WTC11 (cell line): ENCODE results near the gene ERC1. TPM values are rescaled to one million over a fixed set of nuclear protein-coding genes. Genes with fewer than 3 reads are reported as not detected.

Source experiments
- ETV6 ChIP-seq: sonication (generic); formaldehyde crosslinking; IDR thresholded peaks from 2 replicates; pipeline ENCODE4 v1.8.1; 2022; ENCODE audit warnings: mild to moderate bottlenecking, missing genetic modification reagents
- FOXP1 ChIP-seq: sonication (generic); formaldehyde crosslinking; IDR thresholded peaks from 2 replicates; pipeline ENCODE4 v1.8.0; 2022; ENCODE audit warnings: missing genetic modification reagents, mild to moderate bottlenecking, moderate library complexity, borderline replicate concordance
- GRHL2 ChIP-seq: fragments of 250-450 bp; sonication (Bioruptor Pico); IDR thresholded peaks from 2 replicates; pipeline ENCODE4 v1.8.0; 2022; ENCODE audit warnings: mild to moderate bottlenecking, moderate library complexity; ENCODE audit not compliant: insufficient replicate concordance, severe bottlenecking
- TCF7 ChIP-seq: sonication (generic); formaldehyde crosslinking; IDR thresholded peaks from 2 replicates; pipeline ENCODE4 v1.8.0; 2022; ENCODE audit warnings: mild to moderate bottlenecking, low read depth, missing genetic modification reagents, moderate library complexity
- TEAD1 ChIP-seq: sonication (generic); formaldehyde crosslinking; IDR thresholded peaks from 2 replicates; pipeline ENCODE4 v1.8.0; 2022; ENCODE audit warnings: mild to moderate bottlenecking, missing genetic modification reagents
- ZBTB21 ChIP-seq: sonication (generic); formaldehyde crosslinking; IDR thresholded peaks from 2 replicates; pipeline ENCODE4 v1.8.1; 2023; ENCODE audit warnings: mild to moderate bottlenecking, missing genetic modification reagents, borderline replicate concordance
- total RNA-seq: library from RNA; stranded (reverse); gene quantifications from 3 replicates; pipeline ENCODE4 v1.2.3, GENCODE V29; 2021
- TF ChIP-seq, protein P1 (sequence below): sonication (generic); formaldehyde crosslinking; IDR thresholded peaks from 2 replicates; pipeline ENCODE4 v1.8.1; 2023; ENCODE audit warnings: mild to moderate bottlenecking, missing genetic modification reagents, moderate library complexity
- TF ChIP-seq, protein P2 (sequence below): fragments of 250-450 bp; sonication (Bioruptor Pico); IDR thresholded peaks from 2 replicates; pipeline ENCODE4 v1.9.0; 2021; ENCODE audit warnings: mild to moderate bottlenecking, borderline replicate concordance
- TF ChIP-seq, protein P3 (sequence below): sonication (generic); formaldehyde crosslinking; IDR thresholded peaks from 2 replicates; pipeline ENCODE4 v1.8.1; 2023; ENCODE audit warnings: mild to moderate bottlenecking, missing genetic modification reagents
- TF ChIP-seq, protein P4 (sequence below): sonication (generic); formaldehyde crosslinking; IDR thresholded peaks from 2 replicates; pipeline ENCODE4 v1.8.0; 2023; ENCODE audit warnings: missing genetic modification reagents, mild to moderate bottlenecking, borderline replicate concordance
- TF ChIP-seq, protein P5 (sequence below): sonication (generic); formaldehyde crosslinking; IDR thresholded peaks from 2 replicates; pipeline ENCODE4 v1.8.1; 2023; ENCODE audit warnings: mild to moderate bottlenecking, moderate library complexity, missing genetic modification reagents

The ERC1 gene
- total RNA-seq, 1 experiment from 2014 or later: 47.5 TPM

DNA sequence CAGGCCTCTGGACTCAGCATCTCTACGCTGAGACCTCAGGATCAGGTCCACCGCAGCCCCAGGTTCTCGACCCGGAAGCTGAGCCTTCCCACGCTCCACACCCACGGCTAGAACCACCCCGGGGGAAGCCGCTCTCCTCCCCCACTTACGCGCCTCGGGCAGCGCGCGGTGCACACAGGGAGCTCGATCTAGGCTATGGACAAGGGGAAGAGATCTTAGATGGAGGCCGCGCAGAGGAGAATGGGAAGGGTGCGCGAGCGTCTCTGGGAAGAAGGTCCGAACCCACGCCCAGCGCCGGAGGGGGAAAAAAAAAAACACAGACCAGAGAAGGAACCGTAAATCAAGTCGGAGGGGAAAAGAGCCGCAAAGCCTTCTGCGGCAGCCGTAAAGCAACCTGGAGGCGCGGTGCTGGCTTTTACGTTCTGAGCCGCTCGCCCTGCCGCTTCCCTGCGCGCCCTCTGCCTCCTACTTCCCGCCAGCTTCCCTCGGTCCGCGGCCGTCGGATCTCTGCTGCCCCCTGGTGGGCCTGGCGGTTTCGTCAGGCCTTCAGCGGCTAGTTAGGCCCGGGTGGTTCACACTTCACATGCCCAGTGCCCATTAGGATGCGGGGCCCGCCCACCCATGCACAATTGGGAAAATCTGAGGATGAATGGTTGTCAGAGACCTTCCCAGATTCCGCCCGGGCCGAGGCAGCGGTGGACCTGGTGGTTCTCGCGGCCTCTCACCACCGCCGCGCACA lies 41.4 kb upstream of the ERC1 start, which contains the start of gene RAD52 (continued):
- TF ChIP-seq, protein P1, sequence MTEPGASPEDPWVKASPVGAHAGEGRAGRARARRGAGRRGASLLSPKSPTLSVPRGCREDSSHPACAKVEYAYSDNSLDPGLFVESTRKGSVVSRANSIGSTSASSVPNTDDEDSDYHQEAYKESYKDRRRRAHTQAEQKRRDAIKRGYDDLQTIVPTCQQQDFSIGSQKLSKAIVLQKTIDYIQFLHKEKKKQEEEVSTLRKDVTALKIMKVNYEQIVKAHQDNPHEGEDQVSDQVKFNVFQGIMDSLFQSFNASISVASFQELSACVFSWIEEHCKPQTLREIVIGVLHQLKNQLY: no peak
- TF ChIP-seq, protein P2, sequence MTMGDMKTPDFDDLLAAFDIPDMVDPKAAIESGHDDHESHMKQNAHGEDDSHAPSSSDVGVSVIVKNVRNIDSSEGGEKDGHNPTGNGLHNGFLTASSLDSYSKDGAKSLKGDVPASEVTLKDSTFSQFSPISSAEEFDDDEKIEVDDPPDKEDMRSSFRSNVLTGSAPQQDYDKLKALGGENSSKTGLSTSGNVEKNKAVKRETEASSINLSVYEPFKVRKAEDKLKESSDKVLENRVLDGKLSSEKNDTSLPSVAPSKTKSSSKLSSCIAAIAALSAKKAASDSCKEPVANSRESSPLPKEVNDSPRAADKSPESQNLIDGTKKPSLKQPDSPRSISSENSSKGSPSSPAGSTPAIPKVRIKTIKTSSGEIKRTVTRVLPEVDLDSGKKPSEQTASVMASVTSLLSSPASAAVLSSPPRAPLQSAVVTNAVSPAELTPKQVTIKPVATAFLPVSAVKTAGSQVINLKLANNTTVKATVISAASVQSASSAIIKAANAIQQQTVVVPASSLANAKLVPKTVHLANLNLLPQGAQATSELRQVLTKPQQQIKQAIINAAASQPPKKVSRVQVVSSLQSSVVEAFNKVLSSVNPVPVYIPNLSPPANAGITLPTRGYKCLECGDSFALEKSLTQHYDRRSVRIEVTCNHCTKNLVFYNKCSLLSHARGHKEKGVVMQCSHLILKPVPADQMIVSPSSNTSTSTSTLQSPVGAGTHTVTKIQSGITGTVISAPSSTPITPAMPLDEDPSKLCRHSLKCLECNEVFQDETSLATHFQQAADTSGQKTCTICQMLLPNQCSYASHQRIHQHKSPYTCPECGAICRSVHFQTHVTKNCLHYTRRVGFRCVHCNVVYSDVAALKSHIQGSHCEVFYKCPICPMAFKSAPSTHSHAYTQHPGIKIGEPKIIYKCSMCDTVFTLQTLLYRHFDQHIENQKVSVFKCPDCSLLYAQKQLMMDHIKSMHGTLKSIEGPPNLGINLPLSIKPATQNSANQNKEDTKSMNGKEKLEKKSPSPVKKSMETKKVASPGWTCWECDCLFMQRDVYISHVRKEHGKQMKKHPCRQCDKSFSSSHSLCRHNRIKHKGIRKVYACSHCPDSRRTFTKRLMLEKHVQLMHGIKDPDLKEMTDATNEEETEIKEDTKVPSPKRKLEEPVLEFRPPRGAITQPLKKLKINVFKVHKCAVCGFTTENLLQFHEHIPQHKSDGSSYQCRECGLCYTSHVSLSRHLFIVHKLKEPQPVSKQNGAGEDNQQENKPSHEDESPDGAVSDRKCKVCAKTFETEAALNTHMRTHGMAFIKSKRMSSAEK (CRISPR knock-in tag): no peak
- TF ChIP-seq TEAD1 (peak; percentile 62; the same call in 1 of the 2 replicates), ETV6 (CRISPR knock-in tag) (peak; percentile 84), GRHL2 (no peak), TCF7 (no peak), FOXP1 (CRISPR knock-in tag) (0 out of 2 replicates have a peak, but pooled peaks have one; percentile 2), ZBTB21 (CRISPR knock-in tag) (0 out of 2 replicates have a peak, but pooled peaks have one; percentile 63)
- TF ChIP-seq, protein P3, sequence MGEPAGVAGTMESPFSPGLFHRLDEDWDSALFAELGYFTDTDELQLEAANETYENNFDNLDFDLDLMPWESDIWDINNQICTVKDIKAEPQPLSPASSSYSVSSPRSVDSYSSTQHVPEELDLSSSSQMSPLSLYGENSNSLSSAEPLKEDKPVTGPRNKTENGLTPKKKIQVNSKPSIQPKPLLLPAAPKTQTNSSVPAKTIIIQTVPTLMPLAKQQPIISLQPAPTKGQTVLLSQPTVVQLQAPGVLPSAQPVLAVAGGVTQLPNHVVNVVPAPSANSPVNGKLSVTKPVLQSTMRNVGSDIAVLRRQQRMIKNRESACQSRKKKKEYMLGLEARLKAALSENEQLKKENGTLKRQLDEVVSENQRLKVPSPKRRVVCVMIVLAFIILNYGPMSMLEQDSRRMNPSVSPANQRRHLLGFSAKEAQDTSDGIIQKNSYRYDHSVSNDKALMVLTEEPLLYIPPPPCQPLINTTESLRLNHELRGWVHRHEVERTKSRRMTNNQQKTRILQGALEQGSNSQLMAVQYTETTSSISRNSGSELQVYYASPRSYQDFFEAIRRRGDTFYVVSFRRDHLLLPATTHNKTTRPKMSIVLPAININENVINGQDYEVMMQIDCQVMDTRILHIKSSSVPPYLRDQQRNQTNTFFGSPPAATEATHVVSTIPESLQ (CRISPR knock-in tag): no peak
- TF ChIP-seq, protein P4, sequence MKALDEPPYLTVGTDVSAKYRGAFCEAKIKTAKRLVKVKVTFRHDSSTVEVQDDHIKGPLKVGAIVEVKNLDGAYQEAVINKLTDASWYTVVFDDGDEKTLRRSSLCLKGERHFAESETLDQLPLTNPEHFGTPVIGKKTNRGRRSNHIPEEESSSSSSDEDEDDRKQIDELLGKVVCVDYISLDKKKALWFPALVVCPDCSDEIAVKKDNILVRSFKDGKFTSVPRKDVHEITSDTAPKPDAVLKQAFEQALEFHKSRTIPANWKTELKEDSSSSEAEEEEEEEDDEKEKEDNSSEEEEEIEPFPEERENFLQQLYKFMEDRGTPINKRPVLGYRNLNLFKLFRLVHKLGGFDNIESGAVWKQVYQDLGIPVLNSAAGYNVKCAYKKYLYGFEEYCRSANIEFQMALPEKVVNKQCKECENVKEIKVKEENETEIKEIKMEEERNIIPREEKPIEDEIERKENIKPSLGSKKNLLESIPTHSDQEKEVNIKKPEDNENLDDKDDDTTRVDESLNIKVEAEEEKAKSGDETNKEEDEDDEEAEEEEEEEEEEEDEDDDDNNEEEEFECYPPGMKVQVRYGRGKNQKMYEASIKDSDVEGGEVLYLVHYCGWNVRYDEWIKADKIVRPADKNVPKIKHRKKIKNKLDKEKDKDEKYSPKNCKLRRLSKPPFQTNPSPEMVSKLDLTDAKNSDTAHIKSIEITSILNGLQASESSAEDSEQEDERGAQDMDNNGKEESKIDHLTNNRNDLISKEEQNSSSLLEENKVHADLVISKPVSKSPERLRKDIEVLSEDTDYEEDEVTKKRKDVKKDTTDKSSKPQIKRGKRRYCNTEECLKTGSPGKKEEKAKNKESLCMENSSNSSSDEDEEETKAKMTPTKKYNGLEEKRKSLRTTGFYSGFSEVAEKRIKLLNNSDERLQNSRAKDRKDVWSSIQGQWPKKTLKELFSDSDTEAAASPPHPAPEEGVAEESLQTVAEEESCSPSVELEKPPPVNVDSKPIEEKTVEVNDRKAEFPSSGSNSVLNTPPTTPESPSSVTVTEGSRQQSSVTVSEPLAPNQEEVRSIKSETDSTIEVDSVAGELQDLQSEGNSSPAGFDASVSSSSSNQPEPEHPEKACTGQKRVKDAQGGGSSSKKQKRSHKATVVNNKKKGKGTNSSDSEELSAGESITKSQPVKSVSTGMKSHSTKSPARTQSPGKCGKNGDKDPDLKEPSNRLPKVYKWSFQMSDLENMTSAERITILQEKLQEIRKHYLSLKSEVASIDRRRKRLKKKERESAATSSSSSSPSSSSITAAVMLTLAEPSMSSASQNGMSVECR (CRISPR knock-in tag): 0 out of 2 replicates have a peak, but pooled peaks have one; percentile 41
- TF ChIP-seq, protein P5, sequence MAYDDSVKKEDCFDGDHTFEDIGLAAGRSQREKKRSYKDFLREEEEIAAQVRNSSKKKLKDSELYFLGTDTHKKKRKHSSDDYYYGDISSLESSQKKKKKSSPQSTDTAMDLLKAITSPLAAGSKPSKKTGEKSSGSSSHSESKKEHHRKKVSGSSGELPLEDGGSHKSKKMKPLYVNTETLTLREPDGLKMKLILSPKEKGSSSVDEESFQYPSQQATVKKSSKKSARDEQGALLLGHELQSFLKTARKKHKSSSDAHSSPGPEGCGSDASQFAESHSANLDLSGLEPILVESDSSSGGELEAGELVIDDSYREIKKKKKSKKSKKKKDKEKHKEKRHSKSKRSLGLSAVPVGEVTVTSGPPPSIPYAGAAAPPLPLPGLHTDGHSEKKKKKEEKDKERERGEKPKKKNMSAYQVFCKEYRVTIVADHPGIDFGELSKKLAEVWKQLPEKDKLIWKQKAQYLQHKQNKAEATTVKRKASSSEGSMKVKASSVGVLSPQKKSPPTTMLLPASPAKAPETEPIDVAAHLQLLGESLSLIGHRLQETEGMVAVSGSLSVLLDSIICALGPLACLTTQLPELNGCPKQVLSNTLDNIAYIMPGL: peak; percentile 82
